ENCODE data around the gene ARL14EP. TPM values are rescaled to one million over a fixed set of nuclear protein-coding genes. Genes with fewer than 3 reads are reported as not detected.

Gene ARL14EP
- total RNA-seq, 1 donor from 2014 or later, result 25.4 TPM

- no peaks in the 10 kb centered on the region for H3K27me3 ChIP-seq (ENCODE audit: insufficient read depth, low read length)
- H3K9me3 ChIP-seq (ENCODE audit: insufficient read depth, low read depth, low read length), result peaks cover 3% of the 10 kb centered on the region
- H3K4me2 ChIP-seq (ENCODE audit: low read length), result no peak overlapping the region
- DNase-seq (ENCODE audit: low read depth), result no peak
- TF ChIP-seq CTCF (IDR thresholded peaks at IDR 0.05; ENCODE audit: insufficient read depth, low read depth, low read length) (no peak), EZH2 (IDR thresholded peaks at IDR 0.05; ENCODE audit: insufficient read depth, low read length) (no peak)
- Mint-ChIP-seq H3K4me1 (ENCODE audit: low read depth, unreplicated experiment) (no peaks in the 10 kb centered on the region), H3K27me3 (ENCODE audit: low read depth, unreplicated experiment) (peaks cover 6% of the 10 kb centered on the region), H3K4me3 (ENCODE audit: unreplicated experiment) (no peak overlapping the region), H3K36me3 (ENCODE audit: low read depth, unreplicated experiment) (no peaks in the 10 kb centered on the region), H3K27ac (ENCODE audit: unreplicated experiment) (no peak overlapping the region), H3K9me3 (ENCODE audit: unreplicated experiment) (no peaks in the 10 kb centered on the region)
- no peak overlapping the region for H2AFZ ChIP-seq (ENCODE audit: low read depth, low read length)
- H3K4me1 ChIP-seq (ENCODE audit: insufficient read depth, low read length), result no peaks in the 10 kb centered on the region
- no peaks in the 10 kb centered on the region for H3K79me2 ChIP-seq (ENCODE audit: insufficient read depth, low read length)
- no peaks in the 10 kb centered on the region for H3K36me3 ChIP-seq (ENCODE audit: insufficient read depth, low read length)
- no peak for FAIRE-seq
- H3K27ac ChIP-seq (ENCODE audit: low read depth, low read length), result no peak overlapping the region
- no peaks in the 10 kb centered on the region for H4K20me1 ChIP-seq (ENCODE audit: insufficient read depth, low read length)
- H3K4me3 ChIP-seq (ENCODE audit: insufficient read depth, low read depth, low read length), result no peak overlapping the region
- H3K9ac ChIP-seq (ENCODE audit: low read length), result no peak overlapping the region
These were observed 27.5 kb downstream of the ARL14EP start for GRCh38 chr11:30350384-30350783.

DNA sequence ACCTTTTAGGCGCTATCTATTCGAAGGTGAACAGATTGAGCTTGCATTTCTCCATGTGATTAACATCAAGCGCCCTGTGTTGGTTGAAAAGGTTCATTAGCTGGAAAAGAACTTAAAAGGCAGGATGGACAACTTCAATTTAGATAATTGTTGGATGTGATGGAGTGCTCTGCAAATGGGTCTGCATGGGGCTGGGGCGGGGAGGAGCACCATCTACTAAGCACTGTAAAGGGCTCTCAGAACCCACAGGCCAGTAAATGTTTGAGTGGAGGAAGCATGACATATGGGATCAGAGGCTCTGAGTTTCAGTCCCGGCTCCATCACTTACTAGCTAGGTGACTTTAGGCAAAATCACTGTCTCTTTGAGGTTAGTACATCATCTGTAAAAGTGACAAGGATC lies 28.2 kb downstream of the ARL14EP start:
- no peak overlapping the region for H2AFZ ChIP-seq (ENCODE audit: low read depth, low read length)
- H3K9me3 ChIP-seq (ENCODE audit: insufficient read depth, low read depth, low read length), result peaks cover 3% of the 10 kb centered on the region
- TF ChIP-seq EZH2 (IDR thresholded peaks at IDR 0.05; ENCODE audit: insufficient read depth, low read length) (no peak), CTCF (IDR thresholded peaks at IDR 0.05; ENCODE audit: insufficient read depth, low read depth, low read length) (no peak)
- no peaks in the 10 kb centered on the region for H3K36me3 ChIP-seq (ENCODE audit: insufficient read depth, low read length)
- H3K27me3 Mint-ChIP-seq (ENCODE audit: low read depth, unreplicated experiment), result peaks cover 6% of the 10 kb centered on the region
- DNase-seq (ENCODE audit: low read depth), result no peak
- no peaks in the 10 kb centered on the region for H3K4me1 Mint-ChIP-seq (ENCODE audit: low read depth, unreplicated experiment)
- H3K4me3 Mint-ChIP-seq (ENCODE audit: unreplicated experiment), result no peak overlapping the region
- no peak overlapping the region for H3K9ac ChIP-seq (ENCODE audit: low read length)
- H3K36me3 Mint-ChIP-seq (ENCODE audit: low read depth, unreplicated experiment), result no peaks in the 10 kb centered on the region
- no peak for FAIRE-seq
- H4K20me1 ChIP-seq (ENCODE audit: insufficient read depth, low read length), result no peaks in the 10 kb centered on the region
- H3K27ac Mint-ChIP-seq (ENCODE audit: unreplicated experiment), result no peak overlapping the region
- H3K4me1 ChIP-seq (ENCODE audit: insufficient read depth, low read length), result no peaks in the 10 kb centered on the region
- no peak overlapping the region for H3K27ac ChIP-seq (ENCODE audit: low read depth, low read length)
- no peaks in the 10 kb centered on the region for H3K27me3 ChIP-seq (ENCODE audit: insufficient read depth, low read length)
- H3K79me2 ChIP-seq (ENCODE audit: insufficient read depth, low read length), result no peaks in the 10 kb centered on the region
- no peak overlapping the region for H3K4me3 ChIP-seq (ENCODE audit: insufficient read depth, low read depth, low read length)
- H3K9me3 Mint-ChIP-seq (ENCODE audit: unreplicated experiment), result no peaks in the 10 kb centered on the region
- no peak overlapping the region for H3K4me2 ChIP-seq (ENCODE audit: low read length)

- no peak overlapping the region for H3K9ac ChIP-seq (ENCODE audit: low read length)
- H3K36me3 ChIP-seq (ENCODE audit: insufficient read depth, low read length), result no peaks in the 10 kb centered on the region
- no peak overlapping the region for H3K27ac ChIP-seq (ENCODE audit: low read depth, low read length)
- H4K20me1 ChIP-seq (ENCODE audit: insufficient read depth, low read length), result no peaks in the 10 kb centered on the region
- no peak overlapping the region for H3K4me3 ChIP-seq (ENCODE audit: insufficient read depth, low read depth, low read length)
- H3K9me3 ChIP-seq (ENCODE audit: insufficient read depth, low read depth, low read length), result peaks cover 3% of the 10 kb centered on the region
- Mint-ChIP-seq H3K4me1 (ENCODE audit: low read depth, unreplicated experiment) (no peaks in the 10 kb centered on the region), H3K27me3 (ENCODE audit: low read depth, unreplicated experiment) (peaks cover 9% of the 10 kb centered on the region), H3K36me3 (ENCODE audit: low read depth, unreplicated experiment) (no peaks in the 10 kb centered on the region), H3K4me3 (ENCODE audit: unreplicated experiment) (no peak overlapping the region), H3K27ac (ENCODE audit: unreplicated experiment) (no peak overlapping the region), H3K9me3 (ENCODE audit: unreplicated experiment) (peaks cover 2% of the 10 kb centered on the region)
- no peaks in the 10 kb centered on the region for H3K27me3 ChIP-seq (ENCODE audit: insufficient read depth, low read length)
- no peak overlapping the region for H3K4me2 ChIP-seq (ENCODE audit: low read length)
- DNase-seq (ENCODE audit: low read depth) (no peak), FAIRE-seq (no peak)
- no peak overlapping the region for H2AFZ ChIP-seq (ENCODE audit: low read depth, low read length)
- TF ChIP-seq CTCF (IDR thresholded peaks at IDR 0.05; ENCODE audit: insufficient read depth, low read depth, low read length), result no peak
- TF ChIP-seq EZH2 (IDR thresholded peaks at IDR 0.05; ENCODE audit: insufficient read depth, low read length), result no peak
- H3K4me1 ChIP-seq (ENCODE audit: insufficient read depth, low read length), result no peaks in the 10 kb centered on the region
- H3K79me2 ChIP-seq (ENCODE audit: insufficient read depth, low read length), result no peaks in the 10 kb centered on the region
These were observed 33.5 kb downstream of the ARL14EP start for GRCh38 chr11:30356391-30356790.
